WTC11 (cell line): ENCODE results near the gene LAMA3. TPM values are rescaled to one million over a fixed set of nuclear protein-coding genes. Genes with fewer than 3 reads are reported as not detected.

ENCODE experiments used
- ATAC-seq: fragments of 200-7000 bp; cut with Tn5 transposase; 2 replicates; pipeline ENCODE4 v1.10.0; 2021; ENCODE audit warnings: mild to moderate bottlenecking, moderate library complexity
- CTCF ChIA-PET: fragments of 300-600 bp; sonication (Branson Sonifier 250); formaldehyde crosslinking; loops from one replicate; lab custom pipeline; 2021; ENCODE audit warnings: antibody characterized with exemption; lab: Charles Lee
- POLR2A ChIA-PET: fragments of 350-600 bp; sonication (Branson Sonifier 250); formaldehyde crosslinking; loops from one replicate; lab custom pipeline; 2021; ENCODE audit warnings: antibody characterized with exemption; lab: Charles Lee
- DNase-seq: peaks from one replicate; pipeline ENCODE4 v3.0.0; 2021; ENCODE audit warnings: low spot score
- H3K27ac Mint-ChIP-seq: 2 replicates; pipeline ENCODE4 v1.8.0; 2021; ENCODE audit warnings: mixed read lengths
- H3K27me3 Mint-ChIP-seq: 2 replicates; pipeline ENCODE4 v1.8.0; 2021; ENCODE audit warnings: low read depth, mild to moderate bottlenecking, moderate library complexity, mixed read lengths
- H3K36me3 Mint-ChIP-seq: 2 replicates; pipeline ENCODE4 v1.8.0; 2021; ENCODE audit warnings: mixed read lengths
- H3K4me1 Mint-ChIP-seq: 2 replicates; pipeline ENCODE4 v1.8.0; 2022; ENCODE audit warnings: mixed read lengths
- H3K4me3 Mint-ChIP-seq: 2 replicates; pipeline ENCODE4 v1.8.0; 2021; ENCODE audit warnings: mild to moderate bottlenecking, moderate library complexity, mixed read lengths
- H3K9me3 Mint-ChIP-seq: 2 replicates; pipeline ENCODE4 v1.8.0; 2021; ENCODE audit warnings: mixed read lengths
- AFF4 ChIP-seq: sonication (generic); formaldehyde crosslinking; IDR thresholded peaks from 2 replicates; pipeline ENCODE4 v1.8.1; 2023; ENCODE audit warnings: mild to moderate bottlenecking, missing genetic modification reagents, borderline replicate concordance
- ATF3 ChIP-seq: sonication (generic); formaldehyde crosslinking; conservative IDR thresholded peaks from 2 replicates; pipeline ENCODE4 v1.8.1; 2022; ENCODE audit warnings: mild to moderate bottlenecking, missing genetic modification reagents
- CREB1 ChIP-seq: sonication (generic); formaldehyde crosslinking; IDR thresholded peaks from 2 replicates; pipeline ENCODE4 v1.8.0; 2023; ENCODE audit warnings: mild to moderate bottlenecking, missing genetic modification reagents
- CREM ChIP-seq: sonication (generic); formaldehyde crosslinking; IDR thresholded peaks from 2 replicates; pipeline ENCODE4 v1.8.1; 2022; ENCODE audit warnings: mild to moderate bottlenecking, missing genetic modification reagents, moderate library complexity
- FOXJ3 ChIP-seq: sonication (generic); formaldehyde crosslinking; IDR thresholded peaks from 2 replicates; pipeline ENCODE4 v1.9.0; 2021; ENCODE audit warnings: missing genetic modification reagents, mild to moderate bottlenecking, borderline replicate concordance
- GABPB1 ChIP-seq: sonication (generic); formaldehyde crosslinking; IDR thresholded peaks from 2 replicates; pipeline ENCODE4 v1.8.1; 2023; ENCODE audit warnings: mild to moderate bottlenecking, missing genetic modification reagents
- IRF2 ChIP-seq: sonication (generic); formaldehyde crosslinking; IDR thresholded peaks from 2 replicates; pipeline ENCODE4 v1.8.0; 2022; ENCODE audit warnings: low read depth, missing genetic modification reagents, borderline replicate concordance
- TEAD4 ChIP-seq: sonication (generic); formaldehyde crosslinking; IDR thresholded peaks from 2 replicates; pipeline ENCODE4 v1.8.0; 2022; ENCODE audit warnings: mild to moderate bottlenecking, missing genetic modification reagents
- USF1 ChIP-seq: sonication (generic); formaldehyde crosslinking; IDR thresholded peaks from 2 replicates; pipeline ENCODE4 v1.8.0; 2022; ENCODE audit warnings: mild to moderate bottlenecking, missing genetic modification reagents
- ZNF138 ChIP-seq: sonication (generic); formaldehyde crosslinking; conservative IDR thresholded peaks from 2 replicates; pipeline ENCODE4 v1.8.1; 2022; ENCODE audit warnings: mild to moderate bottlenecking, moderate library complexity, missing genetic modification reagents
- ZNF416 ChIP-seq: fragments of 250-450 bp; sonication (Bioruptor Pico); IDR thresholded peaks from 2 replicates; pipeline ENCODE4 v1.9.0; 2021; ENCODE audit warnings: mild to moderate bottlenecking, inconsistent platforms
- ZNF423 ChIP-seq: fragments of 250-450 bp; sonication (Bioruptor Pico); IDR thresholded peaks from 2 replicates; pipeline ENCODE4 v2.1.2; 2022; ENCODE audit warnings: mild to moderate bottlenecking, moderate library complexity
- ZNF671 ChIP-seq: fragments of 250-450 bp; sonication (Bioruptor Pico); IDR thresholded peaks from 2 replicates; pipeline ENCODE4 v1.8.0; 2021; ENCODE audit warnings: mild to moderate bottlenecking
- total RNA-seq: library from RNA; stranded (reverse); gene quantifications from 3 replicates; pipeline ENCODE4 v1.2.3, GENCODE V29; 2021
- TF ChIP-seq, protein P1 (sequence below): fragments of 250-450 bp; sonication (Bioruptor Pico); IDR thresholded peaks from 2 replicates; pipeline ENCODE4 v1.8.0; 2021; ENCODE audit warnings: mild to moderate bottlenecking
- TF ChIP-seq, protein P2 (sequence below): sonication (generic); formaldehyde crosslinking; IDR thresholded peaks from 2 replicates; pipeline ENCODE4 v1.8.0; 2023; ENCODE audit warnings: missing genetic modification reagents, mild to moderate bottlenecking, borderline replicate concordance
- TF ChIP-seq, protein P3 (sequence below): fragments of 250-450 bp; sonication (Bioruptor Pico); IDR thresholded peaks from 2 replicates; pipeline ENCODE4 v1.9.0; 2021; ENCODE audit warnings: moderate library complexity, mild to moderate bottlenecking, inconsistent platforms, borderline replicate concordance
- TF ChIP-seq, protein P4 (sequence below): sonication (generic); formaldehyde crosslinking; IDR thresholded peaks from 2 replicates; pipeline ENCODE4 v1.8.0; 2022; ENCODE audit warnings: mild to moderate bottlenecking, missing genetic modification reagents

Gene LAMA3
- total RNA-seq, 1 experiment from 2014 or later, result 0.83 TPM

GRCh38 chr18:23882616-23883276 is 193.5 kb downstream of the LAMA3 start:
- H3K36me3 Mint-ChIP-seq, result no peaks in the 10 kb centered on the region
- no peak for DNase-seq
- POLR2A ChIA-PET, result interaction anchor here (0.7 kb wide), 1 partner anchor 1046 kb away, joined by 4 read pairs; no protein-coding TSS in a partner anchor
- H3K27ac Mint-ChIP-seq, result no peak overlapping the region
- H3K4me1 Mint-ChIP-seq, result peaks cover 35% of the 10 kb centered on the region
- H3K27me3 Mint-ChIP-seq, result no peaks in the 10 kb centered on the region; the same call in 1 of the 2 replicates
- ATAC-seq, result no peak
- no peak for TF ChIP-seq TEAD4 (CRISPR knock-in tag)
- no peak for TF ChIP-seq ZNF138 (CRISPR knock-in tag)
- TF ChIP-seq ZNF416 (CRISPR knock-in tag), result no peak
- TF ChIP-seq, protein P1, sequence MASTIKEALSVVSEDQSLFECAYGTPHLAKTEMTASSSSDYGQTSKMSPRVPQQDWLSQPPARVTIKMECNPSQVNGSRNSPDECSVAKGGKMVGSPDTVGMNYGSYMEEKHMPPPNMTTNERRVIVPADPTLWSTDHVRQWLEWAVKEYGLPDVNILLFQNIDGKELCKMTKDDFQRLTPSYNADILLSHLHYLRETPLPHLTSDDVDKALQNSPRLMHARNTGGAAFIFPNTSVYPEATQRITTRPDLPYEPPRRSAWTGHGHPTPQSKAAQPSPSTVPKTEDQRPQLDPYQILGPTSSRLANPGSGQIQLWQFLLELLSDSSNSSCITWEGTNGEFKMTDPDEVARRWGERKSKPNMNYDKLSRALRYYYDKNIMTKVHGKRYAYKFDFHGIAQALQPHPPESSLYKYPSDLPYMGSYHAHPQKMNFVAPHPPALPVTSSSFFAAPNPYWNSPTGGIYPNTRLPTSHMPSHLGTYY (CRISPR knock-in tag), result no peak
- TF ChIP-seq, protein P2, sequence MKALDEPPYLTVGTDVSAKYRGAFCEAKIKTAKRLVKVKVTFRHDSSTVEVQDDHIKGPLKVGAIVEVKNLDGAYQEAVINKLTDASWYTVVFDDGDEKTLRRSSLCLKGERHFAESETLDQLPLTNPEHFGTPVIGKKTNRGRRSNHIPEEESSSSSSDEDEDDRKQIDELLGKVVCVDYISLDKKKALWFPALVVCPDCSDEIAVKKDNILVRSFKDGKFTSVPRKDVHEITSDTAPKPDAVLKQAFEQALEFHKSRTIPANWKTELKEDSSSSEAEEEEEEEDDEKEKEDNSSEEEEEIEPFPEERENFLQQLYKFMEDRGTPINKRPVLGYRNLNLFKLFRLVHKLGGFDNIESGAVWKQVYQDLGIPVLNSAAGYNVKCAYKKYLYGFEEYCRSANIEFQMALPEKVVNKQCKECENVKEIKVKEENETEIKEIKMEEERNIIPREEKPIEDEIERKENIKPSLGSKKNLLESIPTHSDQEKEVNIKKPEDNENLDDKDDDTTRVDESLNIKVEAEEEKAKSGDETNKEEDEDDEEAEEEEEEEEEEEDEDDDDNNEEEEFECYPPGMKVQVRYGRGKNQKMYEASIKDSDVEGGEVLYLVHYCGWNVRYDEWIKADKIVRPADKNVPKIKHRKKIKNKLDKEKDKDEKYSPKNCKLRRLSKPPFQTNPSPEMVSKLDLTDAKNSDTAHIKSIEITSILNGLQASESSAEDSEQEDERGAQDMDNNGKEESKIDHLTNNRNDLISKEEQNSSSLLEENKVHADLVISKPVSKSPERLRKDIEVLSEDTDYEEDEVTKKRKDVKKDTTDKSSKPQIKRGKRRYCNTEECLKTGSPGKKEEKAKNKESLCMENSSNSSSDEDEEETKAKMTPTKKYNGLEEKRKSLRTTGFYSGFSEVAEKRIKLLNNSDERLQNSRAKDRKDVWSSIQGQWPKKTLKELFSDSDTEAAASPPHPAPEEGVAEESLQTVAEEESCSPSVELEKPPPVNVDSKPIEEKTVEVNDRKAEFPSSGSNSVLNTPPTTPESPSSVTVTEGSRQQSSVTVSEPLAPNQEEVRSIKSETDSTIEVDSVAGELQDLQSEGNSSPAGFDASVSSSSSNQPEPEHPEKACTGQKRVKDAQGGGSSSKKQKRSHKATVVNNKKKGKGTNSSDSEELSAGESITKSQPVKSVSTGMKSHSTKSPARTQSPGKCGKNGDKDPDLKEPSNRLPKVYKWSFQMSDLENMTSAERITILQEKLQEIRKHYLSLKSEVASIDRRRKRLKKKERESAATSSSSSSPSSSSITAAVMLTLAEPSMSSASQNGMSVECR (CRISPR knock-in tag), result no peak
- TF ChIP-seq GABPB1 (CRISPR knock-in tag), result no peak
- TF ChIP-seq ATF3 (CRISPR knock-in tag), result no peak
- TF ChIP-seq IRF2, result no peak
- TF ChIP-seq, protein P3, sequence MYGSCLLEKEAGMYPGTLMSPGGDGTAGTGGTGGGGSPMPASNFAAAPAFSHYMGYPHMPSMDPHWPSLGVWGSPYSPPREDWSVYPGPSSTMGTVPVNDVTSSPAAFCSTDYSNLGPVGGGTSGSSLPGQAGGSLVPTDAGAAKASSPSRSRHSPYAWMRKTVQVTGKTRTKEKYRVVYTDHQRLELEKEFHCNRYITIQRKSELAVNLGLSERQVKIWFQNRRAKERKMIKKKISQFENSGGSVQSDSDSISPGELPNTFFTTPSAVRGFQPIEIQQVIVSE (CRISPR knock-in tag), result no peak
- TF ChIP-seq, protein P4, sequence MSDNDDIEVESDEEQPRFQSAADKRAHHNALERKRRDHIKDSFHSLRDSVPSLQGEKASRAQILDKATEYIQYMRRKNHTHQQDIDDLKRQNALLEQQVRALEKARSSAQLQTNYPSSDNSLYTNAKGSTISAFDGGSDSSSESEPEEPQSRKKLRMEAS (CRISPR knock-in tag), result no peak
- no peak for TF ChIP-seq CREB1
- TF ChIP-seq AFF4 (CRISPR knock-in tag), result no peak
- TF ChIP-seq USF1, result no peak
- no peak for TF ChIP-seq CREM
- TF ChIP-seq ZNF423, result no peak
- TF ChIP-seq ZNF671 (CRISPR knock-in tag), result no peak
- TF ChIP-seq FOXJ3 (CRISPR knock-in tag), result no peak
- TF ChIP-seq, all 79 proteins: peak for 0
- Mint-ChIP-seq H3K4me3 (no peak overlapping the region), H3K9me3 (no peaks in the 10 kb centered on the region)
- CTCF ChIA-PET, result interaction anchor here (1.5 kb wide), 1 partner anchor 180 kb away, joined by 3 read pairs; no protein-coding TSS in a partner anchor
